ENCODE data around the gene CRACR2A.

- TF ChIP-seq EP300 (IDR thresholded peaks at IDR 0.05) (no peak), MYC (IDR thresholded peaks at IDR 0.05; ENCODE audit: borderline replicate concordance, low read length) (no peak), PHF8 (IDR thresholded peaks at IDR 0.05; ENCODE audit: borderline replicate concordance, low read depth) (no peak), JUN (IDR thresholded peaks at IDR 0.05) (no peak), BHLHE40 (IDR thresholded peaks at IDR 0.05; ENCODE audit: low read depth, low read length) (no peak), RCOR1 (IDR thresholded peaks at IDR 0.05; ENCODE audit: low read depth, low read length) (no peak), CBX8 (IDR thresholded peaks at IDR 0.05) (no peak), SREBF2 (IDR thresholded peaks at IDR 0.05) (no peak)
- TF ChIP-seq, protein P1, sequence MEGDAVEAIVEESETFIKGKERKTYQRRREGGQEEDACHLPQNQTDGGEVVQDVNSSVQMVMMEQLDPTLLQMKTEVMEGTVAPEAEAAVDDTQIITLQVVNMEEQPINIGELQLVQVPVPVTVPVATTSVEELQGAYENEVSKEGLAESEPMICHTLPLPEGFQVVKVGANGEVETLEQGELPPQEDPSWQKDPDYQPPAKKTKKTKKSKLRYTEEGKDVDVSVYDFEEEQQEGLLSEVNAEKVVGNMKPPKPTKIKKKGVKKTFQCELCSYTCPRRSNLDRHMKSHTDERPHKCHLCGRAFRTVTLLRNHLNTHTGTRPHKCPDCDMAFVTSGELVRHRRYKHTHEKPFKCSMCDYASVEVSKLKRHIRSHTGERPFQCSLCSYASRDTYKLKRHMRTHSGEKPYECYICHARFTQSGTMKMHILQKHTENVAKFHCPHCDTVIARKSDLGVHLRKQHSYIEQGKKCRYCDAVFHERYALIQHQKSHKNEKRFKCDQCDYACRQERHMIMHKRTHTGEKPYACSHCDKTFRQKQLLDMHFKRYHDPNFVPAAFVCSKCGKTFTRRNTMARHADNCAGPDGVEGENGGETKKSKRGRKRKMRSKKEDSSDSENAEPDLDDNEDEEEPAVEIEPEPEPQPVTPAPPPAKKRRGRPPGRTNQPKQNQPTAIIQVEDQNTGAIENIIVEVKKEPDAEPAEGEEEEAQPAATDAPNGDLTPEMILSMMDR (IDR thresholded peaks at IDR 0.05) = no peak
- TF ChIP-seq, protein P2, sequence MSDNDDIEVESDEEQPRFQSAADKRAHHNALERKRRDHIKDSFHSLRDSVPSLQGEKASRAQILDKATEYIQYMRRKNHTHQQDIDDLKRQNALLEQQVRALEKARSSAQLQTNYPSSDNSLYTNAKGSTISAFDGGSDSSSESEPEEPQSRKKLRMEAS (IDR thresholded peaks at IDR 0.05) = no peak
Observed at GRCh38 chr12:3661028-3661427, 91.9 kb downstream of the CRACR2A start.

All from A549 (cell line).